Measurements from ENCODE around the gene BDNF. TPM values are rescaled to one million over a fixed set of nuclear protein-coding genes. Genes with fewer than 3 reads are reported as not detected.

The BDNF gene
- total RNA-seq, 4 donors from 2014 or later: 0.93 to 4.6 (median 1.5) TPM

DNA sequence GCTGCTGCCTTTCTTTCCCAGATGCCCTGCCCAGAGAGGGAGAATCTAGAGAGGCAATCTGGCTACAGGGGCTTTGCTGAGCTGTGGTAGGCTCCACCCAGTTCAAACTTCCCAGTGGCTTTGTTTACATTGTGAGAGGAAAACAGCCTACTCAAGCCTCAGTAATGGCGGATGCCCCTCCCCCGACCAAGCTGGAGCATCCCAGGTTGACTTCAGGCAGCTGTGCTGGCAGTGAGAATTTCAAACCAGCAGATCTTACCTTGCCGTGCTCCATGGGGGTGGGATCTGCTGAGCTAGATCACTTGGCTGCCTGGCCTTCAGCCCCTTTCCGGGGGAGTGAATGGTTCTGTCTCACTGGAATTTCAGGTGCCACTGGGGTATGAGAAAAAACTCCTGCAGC is 12.2 kb downstream of the BDNF start:
- no peak for DNase-seq (ENCODE audit: low spot score in 2 of 2)
- WGBS, 2 donors: 78 to 89% methylated on average over 4 of the region's 4 CpGs
- no peak overlapping the region for H3K4me3 ChIP-seq (ENCODE audit: low read depth, poor library complexity, severe bottlenecking)
- intact Hi-C loops (cut with DNase I; ENCODE audit: low total_unique reads): no loop called here
- TF ChIP-seq, protein P1, sequence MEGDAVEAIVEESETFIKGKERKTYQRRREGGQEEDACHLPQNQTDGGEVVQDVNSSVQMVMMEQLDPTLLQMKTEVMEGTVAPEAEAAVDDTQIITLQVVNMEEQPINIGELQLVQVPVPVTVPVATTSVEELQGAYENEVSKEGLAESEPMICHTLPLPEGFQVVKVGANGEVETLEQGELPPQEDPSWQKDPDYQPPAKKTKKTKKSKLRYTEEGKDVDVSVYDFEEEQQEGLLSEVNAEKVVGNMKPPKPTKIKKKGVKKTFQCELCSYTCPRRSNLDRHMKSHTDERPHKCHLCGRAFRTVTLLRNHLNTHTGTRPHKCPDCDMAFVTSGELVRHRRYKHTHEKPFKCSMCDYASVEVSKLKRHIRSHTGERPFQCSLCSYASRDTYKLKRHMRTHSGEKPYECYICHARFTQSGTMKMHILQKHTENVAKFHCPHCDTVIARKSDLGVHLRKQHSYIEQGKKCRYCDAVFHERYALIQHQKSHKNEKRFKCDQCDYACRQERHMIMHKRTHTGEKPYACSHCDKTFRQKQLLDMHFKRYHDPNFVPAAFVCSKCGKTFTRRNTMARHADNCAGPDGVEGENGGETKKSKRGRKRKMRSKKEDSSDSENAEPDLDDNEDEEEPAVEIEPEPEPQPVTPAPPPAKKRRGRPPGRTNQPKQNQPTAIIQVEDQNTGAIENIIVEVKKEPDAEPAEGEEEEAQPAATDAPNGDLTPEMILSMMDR (IDR thresholded peaks at IDR 0.05): no peak
- TF ChIP-seq POLR2A (IDR thresholded peaks at IDR 0.05): no peak

DNA sequence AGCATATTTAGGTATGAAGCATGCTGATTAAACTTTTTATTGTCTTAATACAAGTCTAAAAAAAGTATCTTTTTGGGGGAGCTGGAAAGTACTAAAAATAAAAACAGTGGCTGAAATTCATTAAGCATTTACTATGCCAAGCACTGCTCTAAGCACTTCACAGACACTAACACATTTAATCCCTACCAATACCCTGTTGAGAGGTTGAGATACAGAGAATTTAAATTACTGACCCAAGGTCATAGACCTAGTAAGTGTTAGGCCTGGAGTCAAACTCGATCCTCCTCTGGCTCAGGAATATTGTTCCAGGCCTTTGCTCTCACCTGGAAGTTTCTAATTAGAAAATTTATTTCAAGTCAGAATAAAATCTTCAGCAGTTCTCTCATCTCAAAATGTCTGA is 18.6 kb downstream of the BDNF start:
- intact Hi-C loops (cut with DNase I; ENCODE audit: low total_unique reads): no loop called here
- TF ChIP-seq, protein P1 (IDR thresholded peaks at IDR 0.05): no peak
- TF ChIP-seq POLR2A (IDR thresholded peaks at IDR 0.05): no peak
- 52 to 74% methylated on average over 1 of the region's 1 CpG for WGBS, 2 donors
- DNase-seq (ENCODE audit: low spot score in 2 of 2): no peak
- no peak overlapping the region for H3K4me3 ChIP-seq (ENCODE audit: low read depth, poor library complexity, severe bottlenecking)

DNA sequence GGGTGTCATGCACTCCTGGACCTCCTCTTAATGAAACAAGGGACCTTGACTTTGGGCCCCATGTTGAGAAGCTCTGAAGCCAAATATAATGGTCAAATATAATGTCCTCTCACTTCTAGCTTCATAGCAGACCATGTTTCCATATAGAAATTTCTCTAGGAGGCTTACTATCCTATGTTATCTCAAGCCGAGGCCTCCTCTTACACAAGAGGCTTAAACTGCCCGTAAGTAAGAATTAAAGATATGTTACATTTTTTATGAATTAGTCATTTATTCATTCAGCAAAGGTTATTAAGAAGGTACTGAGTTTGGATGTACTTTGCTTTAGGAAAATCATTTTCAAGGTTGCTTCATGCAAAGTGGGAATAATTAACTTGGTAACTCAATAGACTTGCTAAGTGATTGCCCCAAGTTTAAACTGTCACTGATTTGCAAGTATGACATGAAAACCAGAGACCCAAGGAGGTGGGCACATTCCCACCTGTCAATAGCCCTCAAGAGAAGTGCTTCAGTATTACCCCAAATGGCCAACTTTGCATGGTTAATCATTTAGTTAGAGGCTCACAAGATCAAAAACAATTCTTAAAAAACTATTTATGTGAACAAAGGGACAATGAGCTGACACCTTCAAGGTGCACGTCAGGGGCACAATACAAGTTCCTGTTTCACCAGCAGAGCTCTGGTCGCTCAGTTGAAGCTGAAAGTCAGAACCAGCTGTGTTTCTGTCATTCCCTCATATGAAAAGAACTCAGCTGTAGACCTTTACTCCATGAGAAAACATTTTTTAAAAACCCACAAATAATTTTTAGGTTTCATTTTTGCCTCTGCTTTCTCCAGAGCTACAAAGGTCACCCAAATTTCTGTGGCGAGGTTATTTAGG is 20.9 kb downstream of the BDNF start:
- no peak for DNase-seq (ENCODE audit: low spot score in 2 of 2)
- no peak overlapping the region for H3K4me3 ChIP-seq (ENCODE audit: low read depth, poor library complexity, severe bottlenecking)
- TF ChIP-seq POLR2A (IDR thresholded peaks at IDR 0.05): no peak
- TF ChIP-seq, protein P1 (IDR thresholded peaks at IDR 0.05): no peak
- intact Hi-C loops (cut with DNase I; ENCODE audit: low total_unique reads): loop anchor here (10.0 kb wide), 1 partner anchor 425 kb away; the partner anchor contains the start of genes KIF18A and METTL15
- WGBS, 2 donors: 90% methylated on average over 5 of the region's 5 CpGs

DNA sequence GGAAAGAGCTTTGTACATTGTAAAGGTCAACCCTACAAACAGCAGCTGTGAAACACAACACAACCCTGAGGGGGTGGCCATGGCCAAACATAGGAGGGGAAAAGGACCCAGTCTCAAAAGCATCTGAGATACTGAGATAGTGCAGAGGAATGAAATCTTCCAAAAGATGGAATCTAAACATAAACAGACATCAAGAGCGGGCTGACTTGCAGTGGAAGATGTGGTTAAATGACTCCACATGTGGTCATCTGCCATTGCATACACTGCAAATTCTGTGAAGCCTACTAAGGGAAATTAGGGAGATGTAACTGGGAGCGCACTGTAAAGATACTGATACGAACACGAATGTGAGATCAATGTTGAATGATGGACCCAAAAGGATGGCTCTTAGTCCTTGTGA is 22.0 kb downstream of the BDNF start:
- DNase-seq (ENCODE audit: low spot score in 2 of 2): no peak
- intact Hi-C loops (cut with DNase I; ENCODE audit: low total_unique reads): loop anchor here (10.0 kb wide), 1 partner anchor 427 kb away; the partner anchor contains the start of genes KIF18A and METTL15
- H3K4me3 ChIP-seq (ENCODE audit: low read depth, poor library complexity, severe bottlenecking): no peak overlapping the region
- WGBS, 2 donors: 59 to 64% methylated on average over 4 of the region's 4 CpGs
- TF ChIP-seq POLR2A (IDR thresholded peaks at IDR 0.05): no peak
- TF ChIP-seq, protein P1 (IDR thresholded peaks at IDR 0.05): no peak

DNA sequence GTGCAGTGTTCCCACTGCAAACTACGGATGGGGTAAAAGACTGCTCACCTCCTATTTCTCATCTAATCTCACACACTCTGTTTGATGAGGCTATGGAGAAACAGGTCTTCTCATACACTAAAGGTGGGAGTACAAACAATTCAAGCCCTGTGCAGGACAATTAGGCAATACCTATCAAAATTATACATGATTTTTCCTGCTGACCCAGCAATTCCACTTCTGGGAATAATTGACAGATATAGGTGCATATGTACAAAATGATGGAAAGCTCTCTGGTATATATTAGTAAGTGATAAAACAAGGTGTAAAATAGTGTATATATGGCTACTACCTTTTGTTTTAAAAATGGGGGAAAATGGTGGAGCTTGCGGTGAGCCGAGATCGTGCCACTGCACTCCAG is 23.1 kb downstream of the BDNF start:
- DNase-seq (ENCODE audit: low spot score in 2 of 2): no peak
- intact Hi-C loops (cut with DNase I; ENCODE audit: low total_unique reads): loop anchor here (10.0 kb wide), 1 partner anchor 428 kb away; the partner anchor contains the start of genes KIF18A and METTL15
- TF ChIP-seq, protein P1 (IDR thresholded peaks at IDR 0.05): no peak
- no peak for TF ChIP-seq POLR2A (IDR thresholded peaks at IDR 0.05)
- no peak overlapping the region for H3K4me3 ChIP-seq (ENCODE audit: low read depth, poor library complexity, severe bottlenecking)
- WGBS, 2 donors: 91 to 97% methylated on average over 4 of the region's 4 CpGs

Data from lower leg skin (tissue), 4 donors.